GM18870 (cell line): Measurements from ENCODE around the gene F2RL1.
"Not testable (repeated sequence)": the region's sequence is repeated elsewhere in the genome, so short reads cannot be mapped to it uniquely, and the experiment has no call there.

Experiments
- ATAC-seq: cut with Tn5 transposase; IDR thresholded peaks from one replicate; pipeline ENCODE4 v1.9.1; 2021; ENCODE audit warnings: moderate library complexity; ENCODE audit not compliant: unreplicated experiment

Gene F2RL1

GRCh38 chr5:76849419-76850291, 30.8 kb downstream of the F2RL1 start, which contains the start of gene S100Z:
Gene S100Z (plus strand): TSS chr5:76850014. CDS start chr5:76875360, 25,346 bp downstream.
- ATAC-seq, result no peak

GRCh38 chr5:76850543-76851145, 31.8 kb downstream of the F2RL1 start:
- ATAC-seq, result no peak

DNA sequence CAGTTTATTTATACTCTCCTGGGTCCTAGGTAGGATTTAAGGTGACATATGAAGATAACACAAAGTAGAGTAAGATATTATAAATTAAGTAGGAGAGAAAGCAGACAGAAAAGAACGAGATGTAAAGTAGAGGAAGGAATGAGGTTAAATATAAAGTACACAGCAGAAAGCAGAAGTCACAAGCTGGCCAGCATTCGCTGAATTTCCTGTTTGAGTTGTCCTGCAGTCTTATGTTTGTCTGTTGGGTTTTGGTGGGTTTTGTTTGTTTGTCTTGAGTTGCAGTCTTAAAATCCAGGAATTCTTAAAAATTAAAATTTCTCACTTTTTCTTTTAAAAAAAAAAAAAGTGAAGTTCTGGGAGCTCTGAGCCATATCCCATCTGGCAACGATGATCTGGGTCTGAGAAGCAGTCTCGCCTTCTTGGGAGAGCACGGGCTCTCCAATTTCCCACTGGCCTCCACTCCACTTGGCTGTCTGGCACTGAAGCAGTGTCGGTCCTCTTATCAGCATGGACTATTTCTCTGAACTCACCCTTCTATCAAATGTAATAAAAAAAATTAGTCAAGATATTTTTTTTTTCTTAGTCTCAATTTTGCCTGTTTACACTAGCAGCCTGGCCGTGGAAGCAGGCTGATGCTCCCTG, 33.0 kb downstream of the F2RL1 start:
- no peak for ATAC-seq

DNA sequence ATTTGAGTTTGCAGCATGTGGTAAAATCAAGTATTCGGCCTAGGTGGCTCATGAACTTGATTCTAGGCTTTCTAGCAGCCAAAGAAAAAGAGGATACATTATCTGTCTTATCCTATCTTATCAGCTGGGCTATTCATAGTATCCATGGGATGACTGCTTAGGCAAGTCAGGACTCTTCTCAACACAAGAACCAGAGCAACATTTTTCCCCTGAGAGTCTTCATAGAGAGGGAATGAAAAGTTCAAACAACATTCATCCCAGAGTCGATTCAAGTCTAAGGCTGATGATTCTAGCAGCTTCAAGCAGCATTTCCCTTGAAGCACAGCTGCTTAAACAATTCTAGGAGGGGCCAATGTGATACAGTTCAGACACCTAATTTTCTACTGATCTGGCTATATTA, 33.9 kb downstream of the F2RL1 start:
- no peak for ATAC-seq

DNA sequence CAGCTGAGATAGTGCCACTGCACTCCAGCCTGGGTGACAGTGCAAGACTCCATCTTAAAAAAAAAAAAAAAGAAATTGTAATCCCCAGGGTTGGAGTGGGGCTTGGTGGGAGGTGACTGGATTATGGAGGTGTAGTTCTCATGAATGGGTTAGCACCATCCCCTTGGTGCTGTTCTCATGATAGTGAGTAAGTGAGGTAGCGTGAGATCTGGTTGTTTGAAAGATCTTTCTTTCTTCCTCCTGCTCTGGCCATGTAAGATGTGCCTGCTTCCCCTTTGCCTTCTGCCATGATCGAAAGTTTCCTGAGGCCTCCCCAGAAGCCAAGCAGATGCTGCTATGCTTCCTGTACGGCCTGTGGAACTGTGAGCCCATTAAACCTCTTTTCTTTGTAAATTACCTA, 34.9 kb downstream of the F2RL1 start:
- ATAC-seq, result not testable (repeated sequence)

GRCh38 chr5:76854644-76855043, 35.8 kb downstream of the F2RL1 start:
- no peak for ATAC-seq

GRCh38 chr5:76855501-76855900, 36.7 kb downstream of the F2RL1 start:
- ATAC-seq, result not testable (repeated sequence)

DNA sequence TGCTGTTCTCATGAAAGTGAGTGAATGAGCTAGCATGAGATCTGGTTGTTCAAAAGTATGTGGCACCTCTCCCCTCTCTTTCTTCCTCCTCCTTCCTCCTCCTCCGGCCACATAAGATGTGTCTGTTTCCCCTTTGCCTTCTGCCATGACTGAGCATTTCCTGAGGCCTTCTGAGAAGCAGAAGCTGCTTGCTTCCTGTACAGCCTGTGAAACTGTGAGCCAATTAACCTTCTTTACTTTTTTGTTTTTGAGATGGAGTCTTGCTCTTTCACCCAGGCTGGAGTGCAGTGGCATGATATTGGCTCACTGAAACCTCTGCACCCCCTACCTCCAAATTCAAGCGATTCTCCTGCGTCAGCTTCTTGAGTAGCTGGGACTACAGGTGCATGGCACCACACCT, 37.1 kb downstream of the F2RL1 start:
- no peak for ATAC-seq

DNA sequence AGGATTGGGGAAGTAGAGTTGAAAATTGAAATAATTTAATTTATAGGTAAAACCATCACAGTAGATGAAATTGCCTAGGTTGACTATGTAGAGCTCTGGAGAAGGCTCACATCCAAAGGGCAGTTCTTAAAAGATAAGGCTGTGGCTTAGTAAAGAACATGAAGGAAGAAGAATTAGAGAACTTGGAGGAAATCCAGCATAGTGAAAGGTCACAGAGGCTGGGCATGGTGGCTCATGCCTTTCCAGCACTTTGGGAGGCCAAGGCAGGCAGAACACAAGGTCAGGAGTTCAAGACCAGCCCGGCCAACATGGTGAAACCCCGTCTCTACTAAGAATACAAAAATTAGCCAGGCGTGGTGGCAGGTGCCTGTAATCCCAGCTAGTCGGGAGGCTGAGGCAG, 38.0 kb downstream of the F2RL1 start:
- not testable (repeated sequence) for ATAC-seq

DNA sequence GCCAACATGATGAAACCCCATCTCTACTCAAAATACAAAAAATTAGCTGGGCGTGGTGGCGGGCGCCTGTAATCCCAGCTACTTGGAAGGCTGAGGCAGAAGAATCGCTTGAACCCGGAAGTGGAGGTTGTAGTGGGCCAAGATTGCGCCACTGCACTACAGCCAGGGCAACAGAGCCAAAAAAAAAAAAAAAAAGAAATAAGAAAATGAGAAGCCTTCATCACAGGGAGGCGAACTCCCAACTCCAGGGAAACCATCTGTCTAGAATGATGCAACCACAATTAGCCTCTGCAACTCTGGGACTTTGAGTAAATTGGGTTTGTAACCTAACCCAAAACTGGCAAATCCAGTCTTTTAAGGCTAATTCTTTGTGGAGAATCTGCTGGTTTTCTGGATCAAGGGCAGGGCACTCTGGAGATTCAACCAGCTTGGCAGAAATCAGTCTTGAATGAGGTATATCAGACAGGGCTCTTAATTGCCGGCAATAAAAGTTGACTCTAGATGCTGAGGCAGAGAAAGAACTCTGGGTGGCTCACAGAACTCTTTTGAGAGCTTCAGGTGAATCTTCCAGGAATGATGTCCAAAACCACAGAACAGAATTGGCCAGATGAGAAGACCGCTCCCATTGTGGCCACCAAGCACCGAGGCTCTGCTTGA, 40.9 kb downstream of the F2RL1 start:
- no peak for ATAC-seq

DNA sequence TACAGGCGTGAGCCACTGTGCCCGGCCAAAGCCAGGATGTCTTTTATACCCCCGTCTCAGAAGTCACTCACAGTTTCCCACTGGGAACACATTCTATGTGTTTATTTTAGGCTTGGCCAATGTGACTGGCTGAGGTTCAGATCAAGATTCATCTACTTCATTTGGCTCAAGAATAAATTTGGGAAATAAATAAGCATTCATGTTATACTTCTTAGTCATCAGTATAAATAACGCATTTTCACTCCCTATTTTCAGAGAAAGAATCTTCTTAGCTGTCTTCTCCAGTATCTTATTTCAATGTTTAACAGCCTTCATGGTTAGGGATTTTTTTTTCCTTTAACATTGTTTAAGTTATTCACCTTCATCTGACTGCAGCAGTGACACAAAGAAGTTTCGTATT, 42.8 kb downstream of the F2RL1 start:
- ATAC-seq, result no peak

DNA sequence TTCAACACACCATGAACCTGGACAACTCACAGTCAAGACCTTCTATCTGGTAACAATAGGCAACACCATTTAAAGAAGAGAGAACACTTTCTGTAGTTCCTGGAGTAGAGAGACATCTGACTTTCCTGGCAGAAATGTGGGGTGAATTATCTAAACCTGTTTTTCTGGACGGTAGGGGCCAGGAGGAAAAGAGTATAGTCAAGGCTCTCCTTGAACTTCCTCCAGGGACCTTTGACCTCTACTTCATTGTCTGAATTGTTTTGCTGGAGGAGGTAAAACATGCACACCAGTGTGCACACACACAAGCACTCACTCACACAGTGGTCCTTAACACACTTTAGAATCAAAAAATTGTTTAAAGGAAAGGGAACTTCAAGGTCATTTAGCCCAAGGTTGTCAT, 44.2 kb downstream of the F2RL1 start:
- ATAC-seq, result no peak

GRCh38 chr5:76866503-76866902, 47.7 kb downstream of the F2RL1 start:
- no peak for ATAC-seq

DNA sequence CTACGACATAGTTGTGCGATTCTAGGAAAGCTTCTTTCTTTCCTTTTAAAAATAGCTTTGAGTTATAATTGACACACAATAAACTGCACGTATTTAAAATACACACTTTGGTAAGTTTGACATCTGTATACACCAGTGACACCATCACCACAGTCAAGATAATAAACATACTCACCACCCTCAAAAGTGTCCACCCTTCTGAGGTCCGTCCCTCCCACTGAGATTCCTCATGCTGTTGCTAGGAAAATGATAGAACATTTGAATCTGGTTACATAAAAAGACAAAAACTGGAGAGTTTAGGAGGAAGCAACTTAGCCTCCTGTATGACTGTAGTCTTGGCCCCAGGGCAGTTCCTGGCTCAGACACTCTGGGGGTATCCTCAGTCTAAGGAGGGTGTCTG, 48.2 kb downstream of the F2RL1 start:
- ATAC-seq, result no peak

GRCh38 chr5:76867827-76868693, 49.2 kb downstream of the F2RL1 start:
- no peak for ATAC-seq

- no peak for ATAC-seq
These were observed 51.2 kb downstream of the F2RL1 start for GRCh38 chr5:76870046-76870445.

GRCh38 chr5:76874088-76874581, 55.3 kb downstream of the F2RL1 start:
- ATAC-seq, result no peak
